ENCODE results near the gene KIF2C. TPM values are rescaled to one million over a fixed set of nuclear protein-coding genes. Genes with fewer than 3 reads are reported as not detected.

Gene KIF2C
- polyA plus RNA-seq, 2 of the 4 experiments (the other 2 are of a cell fraction) = 26.9 to 40.5 TPM

- TF ChIP-seq MYC (IDR thresholded peaks at IDR 0.05; ENCODE audit: borderline replicate concordance, low read length) (peak; percentile 54; the same call in 1 of the 2 replicates), CBX8 (IDR thresholded peaks at IDR 0.05) (no peak), ZFP36 (IDR thresholded peaks at IDR 0.05; ENCODE audit: borderline replicate concordance, partially characterized antibody) (no peak), KDM5A (IDR thresholded peaks at IDR 0.05) (no peak), RCOR1 (IDR thresholded peaks at IDR 0.05; ENCODE audit: low read depth, low read length) (no peak), JUN (IDR thresholded peaks at IDR 0.05) (peak; percentile 74 to 81; a peak in 4 of 5 replicates), HES2 (IDR thresholded peaks at IDR 0.05) (no peak), HOXB5 (CRISPR knock-in tag; IDR thresholded peaks at IDR 0.05) (peak; percentile 59; the same call in 1 of the 2 replicates), PBX3 (IDR thresholded peaks at IDR 0.05) (peak; percentile 74), CHD2 (IDR thresholded peaks at IDR 0.05; ENCODE audit: low read length, partially characterized antibody) (no peak), E2F6 (IDR thresholded peaks at IDR 0.05; ENCODE audit: borderline replicate concordance, low read depth) (peak; percentile 88), HOXA7 (CRISPR knock-in tag; IDR thresholded peaks at IDR 0.05) (0 out of 2 replicates have a peak, but pooled peaks have one; percentile 6), HMGXB4 (CRISPR knock-in tag; IDR thresholded peaks at IDR 0.05; ENCODE audit: borderline replicate concordance) (no peak), GATA3 (IDR thresholded peaks at IDR 0.05; ENCODE audit: borderline replicate concordance) (peak; percentile 40; the same call in 1 of the 2 replicates), ESRRA (IDR thresholded peaks at IDR 0.05; ENCODE audit: borderline replicate concordance, low read length) (peak; percentile 72; the same call in 1 of the 2 replicates), FOXS1 (CRISPR knock-in tag; IDR thresholded peaks at IDR 0.05) (no peak), SMC3 (IDR thresholded peaks at IDR 0.05) (no peak), HOXB13 (CRISPR knock-in tag; IDR thresholded peaks at IDR 0.05; ENCODE audit: low read depth) (peak; percentile 82), EHMT2 (IDR thresholded peaks at IDR 0.05; ENCODE audit: low read depth) (no peak), FOSB (CRISPR knock-in tag; IDR thresholded peaks at IDR 0.05) (peak; percentile 81; the same call in 1 of the 2 replicates), FOSL2 (IDR thresholded peaks at IDR 0.05) (peak; percentile 32; the same call in 1 of the 2 replicates), FOSL2 (CRISPR knock-in tag; IDR thresholded peaks at IDR 0.05) (peak; percentile 86), JUNB (IDR thresholded peaks at IDR 0.05) (peak; percentile 55), BHLHE40 (IDR thresholded peaks at IDR 0.05; ENCODE audit: low read depth, low read length) (no peak), ZNF302 (CRISPR knock-in tag; IDR thresholded peaks at IDR 0.05) (peak; percentile 89), ATOH8 (CRISPR knock-in tag; IDR thresholded peaks at IDR 0.05; ENCODE audit: low read depth) (peak; percentile 73), TFCP2L1 (CRISPR knock-in tag; IDR thresholded peaks at IDR 0.05) (no peak), USF2 (IDR thresholded peaks at IDR 0.05) (no peak), RFX5 (IDR thresholded peaks at IDR 0.05) (peak; percentile 94), PHF8 (IDR thresholded peaks at IDR 0.05; ENCODE audit: borderline replicate concordance, low read depth) (no peak), EHF (CRISPR knock-in tag; IDR thresholded peaks at IDR 0.05) (peak; percentile 72; the same call in 1 of the 2 replicates), NFE2L2 (conservative IDR thresholded peaks at IDR 0.05; ENCODE audit: low read length) (peak; percentile 31; the same call in 1 of the 2 replicates), CHD4 (IDR thresholded peaks at IDR 0.05; ENCODE audit: borderline replicate concordance) (no peak), MAX (IDR thresholded peaks at IDR 0.05) (peak; percentile 97), POLR2A (IDR thresholded peaks at IDR 0.05; ENCODE audit: low read length) (no peak; the same call in 1 of the 2 replicates), NPAS2 (CRISPR knock-in tag; IDR thresholded peaks at IDR 0.05; ENCODE audit: borderline replicate concordance) (no peak), KDM1A (IDR thresholded peaks at IDR 0.05; ENCODE audit: low read depth) (no peak), RAD21 (conservative IDR thresholded peaks at IDR 0.05 in 1 of 2, IDR thresholded peaks at IDR 0.05 in 1 of 2) (no peak; a peak in 1 of 5 replicates)
Observed at GRCh38 chr1:44807364-44808062, 67.9 kb downstream of the KIF2C start (continued).
